Measurements from ENCODE around the gene MPV17.
"Not testable (repeated sequence)": the region's sequence is repeated elsewhere in the genome, so short reads cannot be mapped to it uniquely, and the experiment has no call there.

MPV17 gene

DNA sequence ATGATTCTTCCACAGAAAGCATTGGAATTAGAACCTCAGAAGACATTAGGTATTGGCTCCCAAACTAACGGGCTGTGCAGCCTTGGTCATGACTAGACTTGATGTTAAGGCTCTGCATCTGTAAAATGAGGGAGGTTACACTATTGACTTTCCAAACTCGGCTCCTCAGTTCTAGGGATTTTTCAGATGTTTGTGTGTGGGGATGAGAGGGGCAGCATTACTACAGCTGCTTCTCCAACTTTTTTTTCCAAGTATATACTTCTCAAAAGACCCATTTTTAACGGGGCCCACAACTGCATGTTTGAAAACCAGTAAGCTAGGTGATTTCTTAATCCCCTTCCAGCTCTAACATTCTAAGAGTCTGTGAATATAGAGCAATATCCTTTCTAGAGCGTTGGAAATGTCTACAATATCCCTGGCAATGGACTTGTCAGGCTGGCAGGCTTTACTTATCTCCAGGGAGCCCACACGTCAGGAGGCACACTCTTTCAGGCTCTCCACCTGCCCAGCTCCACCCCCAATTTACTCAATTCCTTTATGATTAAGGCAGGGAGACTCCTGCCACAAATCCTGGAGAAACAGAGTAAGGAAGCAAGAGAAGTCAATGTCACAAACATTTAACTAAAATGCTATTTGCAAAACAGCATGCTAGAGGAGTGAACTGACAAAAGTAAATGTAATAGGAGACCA is 844 bp upstream of the MPV17 start:
- no peak for DNase-seq (ENCODE audit: low read depth in 2 of 2)

DNA sequence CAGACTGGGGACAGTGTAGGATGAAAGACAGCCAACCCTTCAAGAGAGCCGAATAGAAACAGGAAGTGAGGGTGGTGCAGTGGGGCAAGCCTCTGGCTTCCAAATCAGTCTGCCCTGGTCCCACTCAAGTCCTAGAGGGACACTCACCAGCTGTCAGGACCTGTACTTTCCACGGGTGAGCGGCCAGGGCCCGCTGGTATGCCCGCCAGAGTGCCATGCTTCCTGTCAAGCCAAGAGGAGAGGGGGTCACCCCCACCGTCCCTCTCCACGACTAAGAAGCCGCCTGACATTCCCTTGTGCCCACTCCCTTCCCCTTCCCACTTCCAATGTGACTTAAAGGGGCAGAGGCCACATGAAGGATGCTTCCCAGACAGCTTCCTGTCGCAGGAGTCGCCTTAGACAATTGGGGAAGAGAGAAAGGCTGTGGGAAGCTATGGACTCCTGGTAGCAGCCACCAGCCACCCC is 564 bp downstream of the MPV17 start:
- DNase-seq (ENCODE audit: low read depth in 2 of 2) = no peak

DNA sequence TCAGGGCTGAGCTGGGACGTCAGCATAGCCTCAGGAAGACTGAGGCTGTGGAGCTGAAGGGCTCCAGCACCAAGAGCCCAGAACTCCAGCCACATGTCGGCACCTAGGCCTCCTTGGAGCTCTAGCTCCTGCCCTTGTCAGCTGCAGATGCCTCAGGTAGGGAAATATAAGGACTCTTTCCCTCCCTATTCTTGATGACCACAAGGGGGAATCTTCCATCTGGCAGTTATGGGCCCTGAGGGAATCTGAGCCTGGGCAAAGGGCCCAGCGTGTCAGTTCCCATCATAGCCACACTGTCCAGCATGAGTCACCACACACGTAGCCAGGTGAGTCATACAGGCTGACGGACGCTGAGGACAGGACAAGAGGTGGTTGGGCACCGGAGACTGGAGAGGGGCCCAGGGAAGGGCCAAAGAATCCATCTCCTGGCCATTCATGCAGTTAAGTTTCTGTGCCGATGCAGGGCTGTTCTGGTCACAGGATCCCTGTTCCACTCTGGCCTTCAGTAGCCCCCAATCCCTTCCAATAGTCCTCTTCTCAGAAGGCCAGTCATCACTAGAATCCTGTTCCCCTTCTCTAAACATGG is 1.8 kb downstream of the MPV17 start:
- peak; percentile 94 for DNase-seq (ENCODE audit: low read depth in 2 of 2)

DNA sequence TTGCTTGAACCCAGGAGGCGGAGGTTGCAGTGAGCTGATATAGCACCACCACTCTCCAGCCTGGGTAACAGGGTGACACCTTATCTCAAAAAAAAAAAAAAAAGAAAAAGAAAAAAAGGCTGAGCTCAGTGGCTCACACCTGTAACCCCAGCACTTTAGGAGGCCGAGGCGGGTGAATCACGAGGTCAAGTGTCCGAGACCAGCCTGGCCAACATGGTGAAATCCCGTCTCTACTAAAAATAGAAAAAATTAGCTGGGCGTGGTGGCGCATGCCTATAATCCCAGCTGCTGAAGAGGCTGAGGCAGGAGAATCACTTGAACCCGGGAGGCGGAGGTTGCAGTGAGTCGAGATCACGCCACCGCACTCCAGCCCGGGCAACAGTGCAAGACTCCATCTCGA is 3.1 kb downstream of the MPV17 start:
- DNase-seq (ENCODE audit: low read depth in 2 of 2) = not testable (repeated sequence)

DNA sequence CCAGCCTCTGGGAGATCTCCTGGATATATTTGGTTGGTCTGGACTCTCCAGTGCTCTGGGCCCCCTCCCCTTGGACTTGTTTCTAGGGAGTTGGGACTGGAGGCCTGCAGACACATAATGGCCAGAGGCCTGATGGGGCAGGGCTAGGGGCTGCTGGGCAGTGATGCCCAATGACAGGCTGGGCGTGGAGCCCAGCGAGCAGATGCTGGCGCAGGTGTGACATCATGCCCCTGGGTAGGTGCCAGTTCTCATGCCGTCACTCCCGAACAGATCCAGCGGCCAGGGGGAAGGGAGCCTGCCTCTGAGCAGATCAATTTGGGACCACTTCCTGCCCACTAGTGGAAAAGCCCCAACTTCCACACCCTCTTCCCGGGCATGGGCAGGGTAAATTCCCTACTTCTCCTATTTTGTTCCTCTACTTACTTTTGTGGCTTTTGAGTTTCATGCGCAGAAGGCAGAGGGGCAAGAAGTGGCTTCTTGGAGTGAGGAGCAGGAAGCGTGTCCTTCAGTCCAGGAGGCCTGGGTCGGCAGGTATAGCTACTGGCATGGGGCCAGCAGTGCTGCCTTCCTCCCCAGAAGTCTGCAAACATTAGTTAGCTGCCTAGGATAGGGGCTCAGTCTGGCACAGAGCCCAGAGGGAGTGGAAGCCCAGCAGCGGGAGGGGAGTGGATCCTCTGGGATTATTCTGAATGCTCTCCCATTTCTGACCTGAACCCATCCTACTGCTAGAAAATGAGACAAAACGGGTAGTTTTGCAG is 6.1 kb downstream of the MPV17 start:
- no peak for DNase-seq (ENCODE audit: low read depth in 2 of 2)

DNA sequence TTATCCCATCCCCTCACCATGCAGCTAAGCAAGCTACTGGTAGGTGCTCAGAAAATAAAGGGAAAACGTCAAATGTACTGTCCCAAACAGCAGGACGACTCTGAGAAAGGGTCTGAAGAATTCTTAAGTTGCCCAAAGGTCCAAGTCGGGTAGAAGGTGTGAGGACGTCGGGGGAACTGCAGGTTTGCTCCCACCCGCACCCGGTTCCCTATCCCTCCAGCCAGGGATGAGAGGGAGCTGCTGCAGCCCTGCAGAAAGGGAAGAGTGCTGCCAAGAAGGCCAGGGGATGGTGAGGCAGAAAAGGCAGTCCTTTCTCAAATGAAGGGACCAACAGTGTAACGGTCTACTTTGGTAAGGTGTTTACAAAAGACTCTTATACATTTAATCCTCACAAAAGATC is 7.8 kb downstream of the MPV17 start:
- DNase-seq (ENCODE audit: low read depth in 2 of 2) = no peak

DNA sequence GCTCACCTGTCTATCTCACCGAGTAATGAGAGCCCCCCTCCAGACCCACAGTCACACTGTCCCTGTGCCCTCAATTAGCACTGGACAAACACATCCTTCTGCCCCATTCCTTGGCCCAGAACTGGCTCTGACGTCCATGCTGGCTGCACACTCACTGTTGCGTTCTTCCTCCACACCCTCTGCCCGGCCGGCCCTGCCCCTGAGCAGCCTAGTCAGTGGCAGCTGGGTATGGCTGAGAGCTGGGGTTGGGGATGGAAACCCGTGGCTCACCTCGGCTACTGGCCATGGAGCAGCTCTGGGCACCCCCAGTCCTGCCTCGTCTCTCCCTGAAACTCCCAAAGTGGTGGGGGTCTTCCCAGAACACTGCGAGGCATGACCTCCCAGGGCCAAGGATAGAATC is 8.2 kb downstream of the MPV17 start:
- no peak for DNase-seq (ENCODE audit: low read depth in 2 of 2)

DNA sequence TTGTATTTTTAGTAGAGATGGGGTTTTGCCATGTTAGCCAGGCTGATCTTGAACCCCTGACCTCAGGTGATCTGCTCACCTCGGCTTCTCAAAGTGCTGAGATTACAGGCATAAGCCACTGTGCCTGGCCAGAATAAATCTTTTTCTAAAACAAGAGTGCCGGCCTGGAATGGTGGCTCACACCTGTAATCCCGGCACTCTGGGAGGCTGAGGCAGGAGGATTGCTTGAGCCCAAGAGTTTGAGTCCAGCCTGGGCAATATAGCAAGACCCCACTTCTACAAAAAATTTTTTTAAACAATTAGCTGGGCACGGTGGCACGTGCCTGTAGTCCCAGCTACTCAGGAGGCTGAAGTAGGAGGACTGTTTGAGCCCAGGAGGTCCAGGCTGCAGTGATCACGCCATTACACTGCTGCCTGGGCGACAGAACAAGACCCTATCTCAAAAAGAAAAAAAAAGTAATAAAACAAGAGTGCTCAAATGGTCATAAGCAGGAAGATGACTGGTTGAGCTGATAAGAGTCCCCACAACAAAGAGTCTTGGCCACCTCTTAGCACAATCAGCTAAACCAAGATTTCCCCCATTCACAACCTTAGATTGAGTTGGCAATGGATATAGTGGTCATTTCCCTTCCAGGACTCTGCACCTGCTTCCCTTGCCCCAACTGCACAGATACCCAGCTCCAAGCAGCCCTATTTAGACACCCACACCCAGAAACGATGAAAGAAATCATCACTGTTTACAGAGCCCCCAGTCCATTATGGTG is 8.8 kb downstream of the MPV17 start:
- DNase-seq (ENCODE audit: low read depth in 2 of 2) = no peak

DNA sequence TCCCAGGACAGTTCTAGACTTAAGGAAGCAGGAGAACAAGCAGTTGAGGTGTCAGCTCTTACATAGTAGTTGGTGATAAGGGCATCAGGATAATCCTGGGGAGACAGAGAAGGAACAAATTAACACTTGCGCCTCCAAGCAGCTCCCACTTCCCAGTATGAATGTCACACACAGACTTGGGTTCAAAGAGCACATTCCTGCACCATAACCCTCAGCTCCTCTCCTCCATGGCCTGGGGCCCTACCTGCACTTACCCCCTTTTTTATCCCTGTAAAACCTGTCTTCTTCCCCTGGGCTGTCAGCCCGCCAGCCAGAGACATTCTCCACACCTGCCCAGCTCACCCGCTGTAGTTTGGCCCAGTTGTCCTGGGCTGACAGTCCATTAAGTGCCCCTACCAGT is 10.7 kb downstream of the MPV17 start:
- no peak for DNase-seq (ENCODE audit: low read depth in 2 of 2)

DNA sequence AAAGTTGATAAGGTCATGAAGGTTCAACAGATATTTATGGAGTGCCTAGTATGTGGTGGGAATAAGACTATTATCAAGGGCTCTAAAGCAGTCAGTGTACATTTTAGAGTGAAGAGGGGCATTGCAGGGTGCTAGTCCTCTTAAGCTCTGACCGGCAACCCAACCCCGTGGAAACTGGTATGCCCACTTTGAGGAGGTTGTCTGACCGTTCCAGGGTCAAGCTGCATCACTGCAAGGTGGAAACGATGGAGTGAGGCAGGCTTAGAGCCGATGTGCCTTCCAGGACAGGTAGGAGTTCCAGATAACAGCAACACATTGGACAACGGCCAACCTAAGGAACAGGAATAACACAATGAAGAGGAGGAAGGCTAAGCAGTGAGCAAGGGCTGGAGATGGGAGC is 13.2 kb downstream of the MPV17 start:
- no peak for DNase-seq (ENCODE audit: low read depth in 2 of 2)

DNA sequence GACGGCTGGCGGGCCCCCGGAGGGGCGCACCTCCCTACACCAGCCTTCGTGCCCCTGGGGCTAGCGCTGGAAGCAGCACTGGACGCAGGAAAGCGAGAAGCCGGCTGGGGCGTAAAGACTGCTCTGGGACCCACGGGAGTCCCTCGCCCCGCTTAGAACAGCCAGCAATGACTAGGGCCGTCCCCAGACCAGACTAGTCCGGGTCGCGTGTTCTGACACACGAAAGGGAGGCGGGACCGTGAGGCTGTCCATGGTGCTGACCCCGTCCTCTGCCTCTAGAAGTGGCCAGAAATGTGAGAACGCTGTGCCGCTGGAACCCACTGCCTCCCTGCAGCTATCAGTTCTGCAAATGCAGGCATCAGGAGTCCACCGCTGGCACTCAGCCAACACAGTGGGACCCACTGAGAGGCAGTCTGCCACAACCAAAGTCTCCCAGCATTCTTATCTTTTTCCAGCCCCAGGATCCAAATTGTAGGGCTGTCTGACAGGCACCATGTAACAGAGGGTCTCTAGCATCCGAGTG is 14.5 kb downstream of the MPV17 start, which contains the start of gene UCN:
TSS of gene UCN (minus strand) at position 87 of the 523 bp plus-strand sequence. CDS start 550 bp downstream, outside the sequence.
- no peak for DNase-seq (ENCODE audit: low read depth in 2 of 2)

DNA sequence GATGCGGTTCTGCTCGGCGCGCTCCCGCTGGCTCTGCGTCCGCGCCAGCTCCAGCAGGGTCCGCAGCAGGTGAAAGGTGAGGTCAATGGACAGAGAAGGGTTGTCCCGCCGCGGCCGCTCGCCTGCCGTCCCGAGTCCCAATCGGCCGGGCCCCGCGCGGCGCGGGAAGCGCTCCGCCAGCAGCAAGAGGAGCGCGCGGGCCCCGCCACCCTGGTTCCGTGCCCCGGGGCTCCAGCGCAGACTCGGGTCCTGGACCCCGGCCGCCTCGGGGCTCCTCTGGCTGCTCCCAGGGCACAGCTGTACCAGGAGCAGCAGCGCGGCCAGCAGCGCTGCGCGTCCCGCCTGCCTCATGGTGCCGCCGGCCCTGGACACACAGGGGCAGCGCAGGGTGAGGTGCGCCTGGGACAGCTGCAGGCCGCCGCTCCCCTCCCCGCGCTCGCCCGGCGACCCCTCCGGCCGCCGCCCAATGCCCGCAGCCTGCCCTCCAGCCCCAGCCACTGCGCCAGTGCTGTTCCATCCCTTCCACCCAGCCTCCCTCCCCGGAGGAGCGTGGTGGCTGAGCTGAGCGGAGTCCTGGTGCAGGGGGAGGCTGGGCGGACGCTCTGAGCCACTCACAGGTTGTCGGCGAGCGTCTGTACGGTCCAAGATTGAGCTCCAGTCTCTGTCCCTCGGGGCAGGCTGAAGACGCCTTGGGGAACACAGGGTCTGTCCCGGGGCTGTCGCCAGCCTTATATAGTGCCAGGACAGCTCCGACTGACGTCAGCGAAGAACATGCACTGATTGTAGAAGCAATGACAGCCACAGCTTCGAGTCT is 15.1 kb downstream of the MPV17 start:
- no peak for DNase-seq (ENCODE audit: low read depth in 2 of 2)

DNA sequence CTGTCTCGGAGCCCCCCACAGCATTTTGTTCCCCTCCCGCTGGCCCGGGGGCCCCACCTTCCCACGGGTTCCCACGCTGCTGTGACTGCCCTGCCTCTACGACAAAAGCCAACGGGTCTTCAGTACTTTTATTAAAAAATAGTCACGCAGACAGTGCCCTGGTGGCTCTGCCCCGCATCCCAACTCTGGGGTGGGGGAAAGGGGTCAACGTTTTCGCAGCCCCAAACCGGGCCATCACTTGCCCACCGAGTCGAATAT is 15.7 kb downstream of the MPV17 start:
- no peak for DNase-seq (ENCODE audit: low read depth in 2 of 2)

DNA sequence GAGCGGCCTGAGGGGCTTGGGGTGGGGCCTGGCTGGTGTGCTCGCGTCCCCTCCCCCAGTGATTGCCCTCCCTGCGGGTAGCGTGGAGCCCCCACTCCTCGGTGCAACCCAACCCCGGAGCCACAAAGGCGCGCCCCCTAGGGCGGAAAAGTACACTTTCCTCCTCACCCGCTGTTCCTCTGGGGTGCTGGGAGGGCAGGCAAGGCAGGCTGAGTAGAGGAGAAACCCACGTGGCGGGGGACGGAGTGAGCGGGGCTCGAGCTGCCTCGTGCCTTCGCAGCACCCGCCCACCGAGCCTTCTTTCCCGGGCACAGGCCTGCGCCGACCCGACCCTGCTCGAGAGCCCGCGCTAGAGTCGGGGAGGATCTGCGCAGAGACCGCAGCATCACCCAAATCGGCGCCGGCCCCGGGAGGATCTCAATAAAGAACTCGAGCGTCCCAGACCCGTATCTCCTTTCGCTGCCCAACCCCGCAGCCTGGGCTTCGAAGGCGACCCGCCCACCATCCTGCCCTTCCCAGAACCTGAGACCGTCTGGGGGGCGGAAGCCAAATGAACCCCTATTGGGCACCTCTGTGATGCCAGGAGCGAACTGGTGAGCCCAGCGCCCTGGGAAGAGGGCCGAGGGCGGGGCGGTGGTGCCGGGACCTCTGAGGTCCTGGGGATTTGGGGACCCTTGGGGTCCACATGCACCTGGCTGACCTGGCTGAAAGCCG is 16.2 kb downstream of the MPV17 start:
- no peak for DNase-seq (ENCODE audit: low read depth in 2 of 2)

DNA sequence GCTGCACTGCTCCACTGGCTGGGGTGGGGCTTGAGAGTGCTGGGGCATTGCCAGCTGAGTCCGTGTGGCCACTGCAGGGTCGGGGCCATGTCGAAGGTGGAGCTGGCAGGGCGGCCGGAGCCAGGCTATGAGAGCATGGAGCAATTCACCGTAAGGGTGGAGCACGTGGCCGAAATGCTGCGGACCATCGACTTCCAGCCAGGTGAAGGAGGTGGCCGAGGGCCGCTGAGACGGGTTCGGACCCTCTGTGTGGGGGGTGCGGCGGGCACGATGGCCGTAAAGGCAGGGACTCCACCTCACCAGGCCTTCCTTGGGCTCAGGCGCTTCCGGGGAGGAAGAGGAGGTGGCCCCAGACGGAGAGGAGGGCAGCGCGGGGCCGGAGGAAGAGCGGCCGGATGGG is 16.8 kb downstream of the MPV17 start:
- DNase-seq (ENCODE audit: low read depth in 2 of 2) = no peak

DNA sequence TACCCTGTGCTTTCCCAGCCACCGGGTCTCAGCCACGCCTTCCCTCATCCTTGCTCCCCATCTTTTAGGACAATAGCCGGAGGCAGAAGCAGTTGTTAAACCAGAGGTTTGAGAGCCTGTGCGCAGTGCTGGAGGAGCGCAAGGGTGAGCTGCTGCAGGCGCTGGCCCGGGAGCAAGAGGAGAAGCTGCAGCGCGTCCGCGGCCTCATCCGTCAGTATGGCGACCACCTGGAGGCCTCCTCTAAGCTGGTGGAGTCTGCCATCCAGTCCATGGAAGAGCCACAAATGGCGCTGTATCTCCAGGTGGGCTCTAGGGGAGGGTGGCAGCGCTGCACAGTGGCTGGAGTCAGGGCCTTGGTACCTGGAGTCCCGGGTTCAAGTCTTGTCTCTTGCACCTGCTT is 17.4 kb downstream of the MPV17 start:
- no peak for DNase-seq (ENCODE audit: low read depth in 2 of 2)

DNA sequence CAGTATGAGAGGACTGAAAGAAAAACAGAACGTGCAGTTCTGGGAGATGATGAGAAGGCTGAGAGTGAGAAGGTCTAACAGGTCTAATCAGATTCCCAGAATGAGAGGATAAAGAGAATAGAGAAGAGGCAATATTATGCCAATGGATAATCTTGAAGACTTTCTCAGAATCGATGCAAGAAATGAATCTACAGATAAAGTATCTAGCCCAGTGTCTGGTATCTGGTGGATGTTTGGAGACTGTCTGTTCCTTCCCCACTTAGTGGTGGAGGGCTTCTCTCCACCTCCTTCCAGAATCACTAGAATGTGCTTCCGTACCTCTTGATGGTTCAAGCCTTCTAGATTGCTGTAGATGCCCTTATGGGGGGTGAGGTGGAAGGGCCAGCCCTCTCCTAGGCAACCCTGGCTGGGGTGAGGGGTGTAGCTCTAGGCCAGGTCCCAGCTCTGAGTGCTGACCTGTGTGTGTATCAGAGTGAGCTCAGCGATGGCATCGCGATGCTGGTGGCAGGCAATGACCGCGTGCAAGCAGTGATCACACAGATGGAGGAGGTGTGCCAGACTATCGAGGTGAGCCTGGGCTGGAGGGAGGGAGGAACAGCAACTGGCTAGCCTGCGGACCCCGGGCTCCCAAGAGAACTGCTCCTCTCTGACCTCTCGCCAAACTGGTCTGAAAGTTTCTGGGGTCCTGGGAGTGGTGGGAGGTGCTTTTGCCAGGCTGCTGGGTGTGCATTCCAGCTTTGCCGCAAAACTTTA is 18.2 kb downstream of the MPV17 start:
- no peak for DNase-seq (ENCODE audit: low read depth in 2 of 2)

DNA sequence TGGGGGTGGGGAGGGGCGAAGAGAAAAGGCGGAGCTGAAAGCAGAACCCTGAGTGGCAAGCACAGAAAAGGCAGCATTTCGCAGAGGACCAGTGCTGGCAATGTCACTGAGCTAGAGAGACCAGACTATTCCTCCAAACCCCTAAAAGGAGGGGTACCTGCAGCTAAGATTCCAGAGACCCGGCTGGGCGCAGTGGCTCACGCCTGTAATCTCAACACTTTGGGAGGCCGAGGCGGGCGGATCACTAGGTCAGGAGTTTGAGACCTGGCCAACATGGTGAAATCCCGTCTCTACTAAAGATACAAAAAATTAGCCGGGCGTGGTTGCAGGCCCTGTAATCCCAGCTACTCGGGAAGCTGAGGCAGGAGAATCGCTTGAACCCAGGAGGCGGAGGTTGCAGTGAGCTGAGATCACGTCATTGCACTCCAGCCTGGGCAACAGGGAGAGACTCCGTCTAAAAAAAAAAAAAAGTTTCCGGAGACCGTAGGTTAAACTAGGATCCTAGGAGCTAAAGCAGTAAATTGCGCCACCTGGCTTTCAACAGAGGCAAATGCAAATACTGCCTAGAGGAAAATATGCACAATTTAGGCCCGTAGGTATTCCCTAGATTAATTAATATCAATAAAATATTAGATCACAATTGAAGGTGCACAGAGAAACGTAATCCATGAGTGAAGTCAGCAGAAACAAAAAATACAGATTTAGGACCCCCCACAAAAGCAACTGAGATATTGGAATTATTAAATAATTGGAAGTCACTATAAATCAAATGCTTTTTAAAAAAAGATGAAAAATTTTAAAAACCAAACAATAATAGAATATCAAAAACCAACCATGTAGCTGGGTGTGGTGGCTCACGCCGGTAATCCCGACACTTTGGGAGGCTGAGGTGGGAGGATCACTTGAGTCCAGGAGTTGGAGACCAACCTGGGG is 19.5 kb downstream of the MPV17 start:
- peak; percentile 32 to 38 for DNase-seq (ENCODE audit: low read depth in 2 of 2)

DNA sequence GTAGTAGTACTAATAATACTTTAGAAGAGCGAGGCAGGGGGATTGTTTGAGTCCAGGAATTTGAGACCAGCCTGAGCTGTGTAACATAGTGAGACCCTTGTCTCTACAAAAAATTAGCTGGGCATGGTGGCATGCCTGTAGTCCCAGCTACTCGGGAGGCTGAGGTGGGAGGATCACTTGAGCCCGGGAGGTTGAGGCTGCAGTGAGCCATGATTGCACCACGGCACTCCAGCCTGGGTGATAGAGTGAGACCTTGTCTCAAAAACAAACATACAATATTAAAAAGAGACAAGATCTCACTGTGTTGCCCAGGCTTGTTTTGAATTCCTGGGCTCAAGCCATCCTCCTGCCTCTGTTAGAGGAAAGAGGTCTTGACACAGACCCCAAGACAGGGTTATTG is 22.3 kb downstream of the MPV17 start:
- not testable (repeated sequence) for DNase-seq (ENCODE audit: low read depth in 2 of 2)
